Sigmoid colon (tissue), 3 donors: Measurements from ENCODE around the gene GPR32.
"Not testable (repeated sequence)": the region's sequence is repeated elsewhere in the genome, so short reads cannot be mapped to it uniquely, and the experiment has no call there.

Experiments
- CTCF ChIP-seq, 4 experiments: fragments of 450-650 bp in 3 of 4; fragments of 200-600 bp in 1 of 4; IDR thresholded peaks; one replicate each; pipeline ENCODE4 v1.5.1; 2016 to 2019; ENCODE audit warnings: antibody characterized with exemption in 4 of 4, mild to moderate bottlenecking in 3 of 4, moderate library complexity in 2 of 4
- POLR2A ChIP-seq, 2 donors: fragments of 450-650 bp; IDR thresholded peaks; one replicate each; pipeline ENCODE4 v1.6.1; 2016; ENCODE audit warnings: antibody characterized with exemption in 2 of 2, mild to moderate bottlenecking in 2 of 2, moderate library complexity in 2 of 2

- TF ChIP-seq POLR2A, CTCF (IDR thresholded peaks at IDR 0.05): not testable (repeated sequence)
Measured at GRCh38 chr19:50766746-50767145, 3.5 kb upstream of the GPR32 start.
